Natural killer cell treated with Interleukin-12 subunit alpha and Interleukin-12 subunit beta and Interleukin-15 and Interleukin-18, amount 100 ng/mL, for 72 hours (primary cell): Measurements from ENCODE around the gene FTCD. TPM values are rescaled to one million over a fixed set of nuclear protein-coding genes. Genes with fewer than 3 reads are reported as not detected.
A peak's percentile ranks its signal among the peaks of the same experiment; 100 is the strongest.

Experiments
- ATAC-seq, 2 donors: fragments of 150-1000 bp; cut with Tn5 transposase in 1 of 2; sonication (Bioruptor Pico), chemical (Tn5 transposase) in 1 of 2; 2 replicates each; pipeline ENCODE4 v1.10.0; 2021
- DNase-seq: peaks from one replicate; pipeline ENCODE4 v3.0.0; 2022; ENCODE audit warnings: low spot score
- H3K27ac Mint-ChIP-seq, 2 donors: 1 replicate in 1 of 2; 2 replicates in 1 of 2; pipeline ENCODE4 v1.8.0; 2022; ENCODE audit warnings: mixed read lengths in 2 of 2, mild to moderate bottlenecking in 1 of 2, moderate library complexity in 1 of 2
- H3K27me3 Mint-ChIP-seq, 2 donors: 1 replicate in 1 of 2; 2 replicates in 1 of 2; pipeline ENCODE4 v1.8.0; 2022; ENCODE audit warnings: mixed read lengths in 2 of 2
- H3K36me3 Mint-ChIP-seq: one replicate; pipeline ENCODE4 v1.8.0; 2022; ENCODE audit warnings: mixed read lengths
- H3K4me1 Mint-ChIP-seq, 2 donors: 1 replicate in 1 of 2; 2 replicates in 1 of 2; pipeline ENCODE4 v1.8.0; 2022; ENCODE audit warnings: low read depth in 2 of 2, mixed read lengths in 2 of 2, mild to moderate bottlenecking in 1 of 2
- H3K4me3 Mint-ChIP-seq: one replicate; pipeline ENCODE4 v1.8.0; 2022; ENCODE audit warnings: mixed read lengths
- H3K9me3 Mint-ChIP-seq: 2 replicates; pipeline ENCODE4 v1.8.0; 2022; ENCODE audit warnings: mixed read lengths
- total RNA-seq, 2 donors: library from RNA; stranded (reverse); gene quantifications; one replicate each; pipeline ENCODE4 v1.2.3, GENCODE V29; 2022

The FTCD gene
- total RNA-seq, 2 donors from 2014 or later, result not detected

DNA sequence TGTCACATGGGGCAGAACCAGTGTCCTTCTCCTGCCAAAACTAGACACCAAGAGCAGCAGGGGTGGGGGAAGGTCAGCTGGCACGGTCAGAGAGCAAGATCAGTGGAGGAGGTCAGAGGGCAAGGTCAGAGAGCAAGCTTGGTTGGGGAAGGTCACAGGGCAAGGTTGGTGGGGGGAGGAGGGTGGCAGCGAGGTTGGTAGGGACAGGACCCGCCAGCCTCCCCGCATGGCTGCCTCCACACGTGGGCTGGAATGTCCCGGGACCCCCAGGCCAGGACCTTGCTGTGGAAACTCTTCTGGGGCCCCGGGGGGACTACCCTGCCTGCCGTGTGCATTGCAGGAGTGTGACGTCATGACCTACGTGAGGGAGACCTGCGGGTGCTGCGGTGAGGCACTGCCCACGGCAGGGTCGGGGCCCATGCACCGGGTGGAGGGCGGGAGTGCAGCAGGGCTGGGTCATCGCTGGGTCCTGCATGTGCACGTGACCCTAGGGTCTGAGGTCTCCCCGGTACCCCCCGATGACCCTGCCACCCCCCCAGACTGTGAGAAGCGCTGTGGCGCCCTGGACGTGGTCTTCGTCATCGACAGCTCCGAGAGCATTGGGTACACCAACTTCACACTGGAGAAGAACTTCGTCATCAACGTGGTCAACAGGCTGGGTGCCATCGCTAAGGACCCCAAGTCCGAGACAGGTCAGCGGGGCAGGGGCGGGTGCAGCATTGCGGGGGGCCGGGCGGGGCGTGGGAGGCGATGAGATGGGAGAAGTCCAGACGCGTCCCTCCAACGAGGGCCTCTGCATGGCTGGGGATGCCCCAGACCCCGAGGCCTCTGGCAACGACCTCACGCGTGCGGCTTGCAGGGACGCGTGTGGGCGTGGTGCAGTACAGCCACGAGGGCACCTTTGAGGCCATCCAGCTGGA, 30.2 kb downstream of the FTCD start:
- Mint-ChIP-seq H3K4me1 (no peaks in the 10 kb centered on the region), H3K27me3 (no peaks in the 10 kb centered on the region), H3K27ac (no peak overlapping the region), H3K4me3 (no peak overlapping the region), H3K36me3 (no peaks in the 10 kb centered on the region), H3K9me3 (no peaks in the 10 kb centered on the region)
- ATAC-seq (no peak), DNase-seq (peak; percentile 55)

DNA sequence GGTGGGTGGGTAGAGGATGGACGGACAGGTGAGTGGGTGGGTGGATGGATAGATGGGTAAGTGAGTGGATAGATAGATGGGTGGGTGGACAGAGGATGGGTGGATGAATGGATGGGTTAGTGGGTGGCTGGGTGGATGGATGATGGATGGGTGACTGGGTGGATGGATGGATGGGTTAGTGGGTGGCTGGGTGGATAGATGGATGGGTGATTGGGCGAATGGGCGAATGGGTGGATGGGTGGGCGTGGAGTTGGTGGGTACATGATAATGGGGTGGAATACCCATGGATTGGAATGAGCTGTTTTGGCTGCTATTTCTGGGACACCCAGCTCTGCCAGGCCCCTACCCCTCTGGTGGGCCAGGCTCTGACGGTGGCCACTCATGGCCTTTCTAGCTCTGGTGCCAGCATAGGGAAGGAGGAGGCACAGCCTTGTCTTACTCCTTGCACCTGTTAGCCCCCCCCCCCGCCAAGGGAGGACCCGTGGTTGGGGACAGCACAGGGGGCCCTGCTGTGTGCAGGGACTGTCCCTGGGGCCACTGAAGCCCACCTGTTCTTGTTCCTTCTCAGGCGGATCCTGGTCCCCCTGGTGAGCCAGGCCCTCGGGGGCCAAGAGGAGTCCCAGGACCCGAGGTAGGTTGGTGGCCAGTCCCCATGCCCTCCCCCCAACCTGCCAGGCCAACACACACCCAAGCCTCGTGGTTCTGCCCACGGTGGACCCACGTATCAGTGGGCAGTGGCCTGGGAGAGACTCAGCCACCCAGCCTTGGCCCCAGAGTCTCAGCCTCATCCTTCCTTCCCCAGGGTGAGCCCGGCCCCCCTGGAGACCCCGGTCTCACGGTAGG, 31.1 kb downstream of the FTCD start:
- no peaks in the 10 kb centered on the region for H3K4me1 Mint-ChIP-seq
- no peak for ATAC-seq
- no peaks in the 10 kb centered on the region for H3K36me3 Mint-ChIP-seq
- no peaks in the 10 kb centered on the region for H3K27me3 Mint-ChIP-seq
- H3K9me3 Mint-ChIP-seq, result no peaks in the 10 kb centered on the region
- H3K4me3 Mint-ChIP-seq, result no peak overlapping the region
- peak; percentile 53 for DNase-seq
- H3K27ac Mint-ChIP-seq, result no peak overlapping the region

DNA sequence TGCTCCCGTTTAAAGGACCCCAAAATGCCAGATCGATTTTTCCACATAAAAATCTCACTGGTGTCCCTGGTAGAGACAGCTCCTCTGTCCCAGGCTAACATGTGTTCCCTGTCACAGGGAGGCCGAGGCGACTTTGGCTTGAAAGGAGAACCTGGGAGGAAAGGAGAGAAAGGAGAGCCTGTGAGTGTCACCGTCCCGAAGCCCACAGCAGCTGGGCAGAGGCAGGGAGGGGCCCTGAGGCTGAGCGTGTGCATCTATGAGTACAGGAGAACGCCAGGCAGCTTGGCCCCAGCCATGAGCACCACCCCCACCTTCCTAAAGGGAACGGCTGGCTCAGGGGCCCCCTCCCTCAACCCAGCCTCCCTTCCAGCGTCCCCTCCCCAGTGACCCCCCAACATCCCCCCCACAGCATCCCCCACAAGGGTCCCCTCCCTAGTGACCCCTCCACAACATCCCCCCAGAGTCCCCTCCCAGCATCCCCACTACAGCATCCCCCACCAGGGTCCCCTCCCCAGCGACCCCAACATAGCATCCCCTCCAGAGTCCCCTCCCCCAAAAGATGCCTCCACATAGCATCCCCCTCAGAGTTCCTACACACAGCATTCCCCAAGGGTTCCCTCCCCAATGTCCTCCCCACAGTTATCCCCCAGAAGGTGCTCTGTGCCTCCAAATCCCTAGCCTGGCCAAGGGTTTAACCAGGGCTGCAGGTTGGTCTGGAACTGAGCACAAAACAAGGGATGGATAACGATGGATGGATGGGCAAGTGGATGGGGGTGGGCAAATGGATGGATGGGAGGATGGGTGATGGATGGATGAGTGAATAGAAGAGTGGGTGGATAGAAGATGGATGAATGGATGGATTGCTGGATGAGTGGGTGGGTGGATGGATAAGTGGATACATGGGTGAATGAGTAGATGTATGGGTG, 32.4 kb downstream of the FTCD start:
- Mint-ChIP-seq H3K4me3 (no peak overlapping the region), H3K9me3 (no peaks in the 10 kb centered on the region), H3K27me3 (no peaks in the 10 kb centered on the region), H3K4me1 (no peaks in the 10 kb centered on the region), H3K36me3 (no peaks in the 10 kb centered on the region), H3K27ac (no peak overlapping the region)
- ATAC-seq (no peak), DNase-seq (peak; percentile 40)

DNA sequence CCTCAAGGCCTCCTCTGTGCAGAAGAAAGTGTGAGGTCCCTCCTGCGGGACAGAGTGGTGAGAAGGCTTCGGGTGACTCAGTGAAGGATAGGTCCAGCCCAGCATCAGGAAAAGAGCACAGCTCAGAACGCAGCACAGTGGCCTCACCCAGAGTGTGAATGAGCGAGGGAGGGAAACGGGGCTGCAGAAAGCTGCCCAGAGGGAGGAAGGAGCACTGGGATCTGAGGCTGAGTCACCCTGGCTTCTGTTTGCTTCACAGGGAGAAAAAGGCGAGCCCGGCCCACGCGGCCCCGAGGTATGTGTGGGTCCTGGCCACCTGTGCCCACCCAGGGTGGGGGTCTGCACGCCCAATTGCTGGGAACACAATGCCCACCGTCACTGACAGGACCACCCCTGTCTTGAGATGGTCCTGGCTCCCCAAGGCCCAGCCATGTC, 33.1 kb downstream of the FTCD start:
- DNase-seq, result peak; percentile 42
- H3K4me3 Mint-ChIP-seq, result no peak overlapping the region
- no peaks in the 10 kb centered on the region for H3K4me1 Mint-ChIP-seq
- ATAC-seq, result no peak
- no peaks in the 10 kb centered on the region for H3K27me3 Mint-ChIP-seq
- no peaks in the 10 kb centered on the region for H3K9me3 Mint-ChIP-seq
- no peak overlapping the region for H3K27ac Mint-ChIP-seq
- H3K36me3 Mint-ChIP-seq, result no peaks in the 10 kb centered on the region

- ATAC-seq, result no peak
- no peaks in the 10 kb centered on the region for H3K4me1 Mint-ChIP-seq
- no peak overlapping the region for H3K27ac Mint-ChIP-seq
- H3K27me3 Mint-ChIP-seq, result no peaks in the 10 kb centered on the region
- H3K9me3 Mint-ChIP-seq, result no peaks in the 10 kb centered on the region
- peak; percentile 39 for DNase-seq
- no peak overlapping the region for H3K4me3 Mint-ChIP-seq
- H3K36me3 Mint-ChIP-seq, result no peaks in the 10 kb centered on the region
These were observed 33.8 kb downstream of the FTCD start for GRCh38 chr21:46121286-46122221.

DNA sequence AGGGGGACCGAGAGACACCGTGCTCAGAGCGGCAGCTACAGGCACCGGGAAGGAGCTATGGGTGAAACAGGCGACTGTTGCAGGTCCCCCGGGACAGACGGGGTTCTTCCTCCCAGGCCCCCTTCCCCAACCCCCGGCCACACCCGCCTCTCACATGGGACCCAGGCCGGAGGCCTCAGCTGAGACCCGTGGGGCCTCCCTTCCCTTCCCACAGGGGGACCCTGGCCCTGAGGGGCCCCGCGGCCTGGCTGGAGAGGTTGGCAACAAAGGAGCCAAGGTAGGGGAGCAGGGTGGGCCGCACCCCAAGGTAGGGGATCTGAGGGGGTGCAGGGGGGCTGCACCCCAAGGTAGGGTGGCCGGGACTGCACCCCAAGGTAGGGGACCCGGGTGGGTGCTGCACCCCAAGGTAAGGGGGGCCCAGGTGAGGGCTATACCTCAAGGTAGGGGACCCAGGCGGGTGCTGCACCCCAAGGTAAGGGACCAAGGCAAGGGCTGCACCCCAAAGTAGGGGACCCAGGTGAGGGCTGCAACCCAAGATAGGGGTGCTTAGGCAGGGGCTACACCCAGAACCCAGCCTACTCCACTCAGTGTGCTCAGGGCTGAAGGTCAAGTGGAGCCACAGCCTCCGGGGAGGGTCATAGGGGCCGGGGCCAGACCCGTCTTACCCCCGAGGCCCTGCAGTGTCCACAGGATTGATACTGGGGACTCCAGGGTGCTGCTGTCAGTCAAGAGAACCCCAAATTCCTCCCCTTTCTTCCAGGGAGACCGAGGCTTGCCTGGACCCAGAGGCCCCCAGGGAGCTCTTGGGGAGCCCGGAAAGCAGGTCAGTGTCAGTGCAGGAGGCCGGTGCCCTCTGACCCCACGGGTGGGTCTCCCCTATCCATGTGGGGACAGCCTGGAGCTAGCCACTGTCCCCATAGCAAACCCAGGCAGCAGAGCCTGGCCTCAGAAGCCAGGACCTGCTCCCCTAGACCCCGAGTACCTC, 34.8 kb downstream of the FTCD start:
- H3K4me1 Mint-ChIP-seq, result no peaks in the 10 kb centered on the region
- ATAC-seq, result no peak
- DNase-seq, result peak; percentile 59
- H3K4me3 Mint-ChIP-seq, result no peak overlapping the region
- H3K27me3 Mint-ChIP-seq, result no peaks in the 10 kb centered on the region
- no peaks in the 10 kb centered on the region for H3K36me3 Mint-ChIP-seq
- no peaks in the 10 kb centered on the region for H3K9me3 Mint-ChIP-seq
- H3K27ac Mint-ChIP-seq, result no peak overlapping the region

DNA sequence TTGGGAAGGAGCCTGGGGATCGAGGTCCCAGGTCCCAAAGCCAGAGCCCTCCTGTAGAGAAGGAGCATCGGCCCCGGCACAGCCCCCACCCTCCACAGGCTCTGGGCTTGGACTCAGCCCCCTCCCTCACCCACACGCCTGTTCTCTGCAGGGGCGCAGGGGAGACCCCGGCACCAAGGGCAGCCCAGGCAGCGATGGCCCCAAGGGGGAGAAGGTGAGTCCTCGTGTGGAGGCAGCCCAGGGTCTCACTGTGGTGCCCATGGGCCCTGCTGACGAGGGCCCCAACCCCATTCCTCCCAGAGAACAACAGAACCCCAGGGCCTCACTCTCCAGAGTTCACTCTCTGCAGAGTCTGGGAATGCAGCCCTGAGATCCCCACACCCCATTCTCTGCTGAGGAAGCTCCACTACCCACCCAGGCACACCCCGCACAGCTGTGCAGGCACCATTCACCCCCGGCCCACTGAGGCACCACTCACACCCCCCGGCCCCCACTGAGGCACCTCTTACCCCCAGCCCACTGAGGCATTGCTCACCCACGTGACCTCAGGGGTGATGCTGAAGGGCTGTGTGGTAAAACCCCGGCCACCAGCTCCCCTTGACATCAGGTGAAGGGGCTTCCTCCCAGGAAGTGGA, 35.6 kb downstream of the FTCD start:
- no peak for ATAC-seq
- H3K4me3 Mint-ChIP-seq, result no peak overlapping the region
- H3K4me1 Mint-ChIP-seq, result no peaks in the 10 kb centered on the region
- H3K36me3 Mint-ChIP-seq, result no peaks in the 10 kb centered on the region
- no peaks in the 10 kb centered on the region for H3K27me3 Mint-ChIP-seq
- DNase-seq, result peak; percentile 53
- no peaks in the 10 kb centered on the region for H3K9me3 Mint-ChIP-seq
- H3K27ac Mint-ChIP-seq, result no peak overlapping the region

DNA sequence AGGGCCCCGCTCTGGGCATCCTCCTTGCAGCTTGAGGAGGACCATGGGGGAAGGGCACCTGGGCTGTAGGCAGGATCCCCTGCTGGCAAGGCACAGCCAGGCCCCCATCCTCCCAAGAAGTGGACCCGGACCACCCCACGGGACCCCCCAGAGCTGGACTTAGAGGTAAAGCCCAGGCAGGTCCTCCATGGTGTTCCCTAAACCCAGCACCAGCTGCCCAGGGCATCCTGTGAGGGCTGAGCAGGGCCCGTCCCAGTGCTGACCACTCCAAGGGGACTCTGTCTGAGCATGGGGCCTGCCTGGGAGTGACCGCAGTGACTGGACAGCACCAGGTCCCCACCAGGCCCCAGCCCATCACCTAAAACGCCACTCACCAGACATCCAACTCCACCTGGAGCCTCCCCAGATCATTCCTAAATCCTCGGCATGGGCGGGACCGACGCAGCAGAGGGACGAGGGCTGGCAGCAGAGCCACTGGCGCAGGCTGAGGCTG, 36.2 kb downstream of the FTCD start:
- H3K9me3 Mint-ChIP-seq, result no peaks in the 10 kb centered on the region
- ATAC-seq, result no peak
- no peak overlapping the region for H3K4me3 Mint-ChIP-seq
- H3K36me3 Mint-ChIP-seq, result no peaks in the 10 kb centered on the region
- no peaks in the 10 kb centered on the region for H3K4me1 Mint-ChIP-seq
- peak; percentile 56 for DNase-seq
- H3K27ac Mint-ChIP-seq, result no peak overlapping the region
- H3K27me3 Mint-ChIP-seq, result no peaks in the 10 kb centered on the region

- H3K36me3 Mint-ChIP-seq, result no peaks in the 10 kb centered on the region
- H3K4me3 Mint-ChIP-seq, result no peak overlapping the region
- no peak for ATAC-seq
- no peak overlapping the region for H3K27ac Mint-ChIP-seq
- no peaks in the 10 kb centered on the region for H3K9me3 Mint-ChIP-seq
- no peaks in the 10 kb centered on the region for H3K27me3 Mint-ChIP-seq
- peak; percentile 57 for DNase-seq
- no peaks in the 10 kb centered on the region for H3K4me1 Mint-ChIP-seq
These were observed 36.8 kb downstream of the FTCD start for GRCh38 chr21:46118316-46119143.

DNA sequence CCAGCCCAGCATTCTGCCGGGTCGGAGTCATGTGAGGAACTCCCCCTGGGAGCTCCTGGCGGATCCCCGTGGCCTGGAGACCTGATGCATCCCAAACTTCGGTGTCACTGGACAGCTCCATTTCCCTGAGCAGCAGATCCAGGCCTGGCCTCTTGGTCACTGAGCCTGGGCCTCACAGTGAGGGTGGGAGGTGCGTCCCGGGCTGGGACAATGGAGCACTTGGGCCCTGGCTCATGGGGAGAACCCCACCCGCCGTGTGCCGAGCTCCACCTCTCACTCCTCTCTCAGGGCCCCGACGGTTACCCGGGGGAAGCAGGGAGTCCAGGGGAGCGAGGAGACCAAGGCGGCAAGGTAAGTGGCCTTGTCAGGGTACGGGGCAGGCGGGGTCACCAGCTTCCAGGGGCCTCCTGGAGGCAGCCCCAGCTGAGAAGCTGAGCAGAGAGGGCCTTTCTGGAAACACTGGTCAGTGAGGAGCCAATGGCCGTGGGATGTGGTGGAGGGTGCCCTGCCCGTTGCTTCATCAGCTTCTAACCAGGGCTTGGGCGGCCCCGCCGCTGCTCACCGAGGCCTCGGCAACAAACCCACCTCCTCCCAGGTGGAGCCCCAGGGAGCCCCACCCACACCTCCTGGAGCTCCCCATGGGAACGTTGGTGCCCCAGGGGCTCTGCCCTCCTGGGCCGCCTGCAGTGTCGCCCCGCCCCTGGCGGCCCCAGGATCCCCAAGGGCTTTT, 37.6 kb downstream of the FTCD start:
- ATAC-seq (no peak), DNase-seq (no peak)
- Mint-ChIP-seq H3K4me1 (no peaks in the 10 kb centered on the region), H3K36me3 (no peaks in the 10 kb centered on the region), H3K9me3 (no peaks in the 10 kb centered on the region), H3K27me3 (no peaks in the 10 kb centered on the region), H3K4me3 (no peak overlapping the region), H3K27ac (no peak overlapping the region)
